ENCODE measurements around the gene MUL1. TPM values are rescaled to one million over a fixed set of nuclear protein-coding genes. Genes with fewer than 3 reads are reported as not detected.
"Not testable (repeated sequence)": the region's sequence is repeated elsewhere in the genome, so short reads cannot be mapped to it uniquely, and the experiment has no call there.

Gene MUL1
- total RNA-seq, 4 donors from 2014 or later, result 22.1 to 36.4 (median 27.1) TPM

- DNase-seq (ENCODE audit: low spot score) (no peak), ATAC-seq (ENCODE audit: low FRiP score) (no peak)
- TF ChIP-seq CTCF (IDR thresholded peaks at IDR 0.05), result no peak
Measured at GRCh38 chr1:20530901-20531300, 22.9 kb upstream of the MUL1 start.

- ATAC-seq (ENCODE audit: low FRiP score) (no peak), DNase-seq (ENCODE audit: low spot score) (no peak)
- TF ChIP-seq CTCF (IDR thresholded peaks at IDR 0.05), result no peak
Measured at GRCh38 chr1:20530306-20530705, 22.4 kb upstream of the MUL1 start.

- DNase-seq (ENCODE audit: low spot score) (no peak), ATAC-seq (ENCODE audit: low FRiP score) (no peak)
- TF ChIP-seq CTCF (IDR thresholded peaks at IDR 0.05), result no peak
Measured at GRCh38 chr1:20528221-20528620, 20.3 kb upstream of the MUL1 start.

- no peak for TF ChIP-seq CTCF (IDR thresholded peaks at IDR 0.05)
- DNase-seq (ENCODE audit: low spot score) (no peak), ATAC-seq (ENCODE audit: low FRiP score) (no peak)
Measured at GRCh38 chr1:20526267-20526666, 18.3 kb upstream of the MUL1 start.

- peak in 2 of 3 donors; percentile 28 to 89 for TF ChIP-seq CTCF (IDR thresholded peaks at IDR 0.05)
- peak; percentile 57 for ATAC-seq (ENCODE audit: low FRiP score)
- DNase-seq (ENCODE audit: low spot score), result peak; percentile 90
Measured at GRCh38 chr1:20521960-20522861, 14.3 kb upstream of the MUL1 start.

- DNase-seq (ENCODE audit: low spot score); ATAC-seq (ENCODE audit: low FRiP score): not testable (repeated sequence)
Measured at GRCh38 chr1:20519609-20520262, 11.8 kb upstream of the MUL1 start.

- ATAC-seq (ENCODE audit: low FRiP score) (no peak), DNase-seq (ENCODE audit: low spot score) (no peak)
- TF ChIP-seq CTCF (IDR thresholded peaks at IDR 0.05), result no peak
Measured at GRCh38 chr1:20511518-20512428, 3.8 kb upstream of the MUL1 start.

Measured in omental fat pad (tissue), 4 donors.